RKO (cell line): ENCODE results near the gene NUP98.
A peak's percentile ranks its signal among the peaks of the same experiment; 100 is the strongest.

Experiments
- DNase-seq: peaks from one replicate; pipeline ENCODE4 v3.0.0-alpha.2; 2016; ENCODE audit warnings: low spot score

The NUP98 gene

GRCh38 chr11:3641191-3641590 lies 156.2 kb downstream of the NUP98 start:
- DNase-seq = no peak

GRCh38 chr11:3639841-3640240 lies 157.5 kb downstream of the NUP98 start:
- no peak for DNase-seq

- no peak for DNase-seq
Measured at GRCh38 chr11:3638513-3638912, 158.8 kb downstream of the NUP98 start.

- no peak for DNase-seq
Measured at GRCh38 chr11:3637201-3637600, 160.2 kb downstream of the NUP98 start.

GRCh38 chr11:3635641-3636375 lies 161.5 kb downstream of the NUP98 start:
- DNase-seq = no peak

GRCh38 chr11:3632070-3632660 lies 165.2 kb downstream of the NUP98 start:
- DNase-seq = no peak

GRCh38 chr11:3631331-3631730 lies 166.0 kb downstream of the NUP98 start:
- DNase-seq = peak; percentile 42

GRCh38 chr11:3627291-3627690 lies 170.1 kb downstream of the NUP98 start:
- peak; percentile 24 for DNase-seq

- no peak for DNase-seq
Measured at GRCh38 chr11:3626250-3626960, 170.9 kb downstream of the NUP98 start.
